Mesenchymal stem cell (in vitro differentiated cells and primary cell): ENCODE data around the gene PDZD2.

Experiments used
- DNase-seq: peaks from one replicate; pipeline ENCODE4 v3.0.0-alpha.2; 2013
- H2AFZ ChIP-seq: one replicate; pipeline ENCODE4 v1.6.1; 2013; ENCODE audit warnings: low read depth, mild to moderate bottlenecking, control low read depth, inconsistent platforms, low read length, moderate library complexity
- H2AK5ac ChIP-seq: 2 replicates; pipeline ENCODE4 v1.6.1; 2013; ENCODE audit warnings: low read length, moderate library complexity, mild to moderate bottlenecking, inconsistent platforms; ENCODE audit not compliant: severe bottlenecking
- H2BK120ac ChIP-seq: one replicate; pipeline ENCODE4 v1.6.1; 2013; ENCODE audit warnings: low read depth, mild to moderate bottlenecking, inconsistent platforms, low read length, moderate library complexity
- H2BK12ac ChIP-seq, 2 experiments: one replicate each; pipeline ENCODE4 v1.6.1; 2013; ENCODE audit warnings: inconsistent platforms in 2 of 2, low read length in 2 of 2, mild to moderate bottlenecking in 2 of 2, moderate library complexity in 2 of 2, control low read depth in 1 of 2
- H2BK15ac ChIP-seq: one replicate; pipeline ENCODE4 v1.6.1; 2013; ENCODE audit warnings: mild to moderate bottlenecking, low read depth, inconsistent platforms; ENCODE audit not compliant: poor library complexity, severe bottlenecking
- H2BK5ac ChIP-seq: 2 replicates; pipeline ENCODE4 v1.6.1; 2013; ENCODE audit warnings: low read depth, mild to moderate bottlenecking, low read length, control low read depth, inconsistent platforms; ENCODE audit not compliant: poor library complexity, severe bottlenecking
- H3K14ac ChIP-seq, 2 experiments: one replicate each; pipeline ENCODE4 v1.6.1; 2013; ENCODE audit warnings: inconsistent platforms in 2 of 2, low read length in 2 of 2, control low read depth in 1 of 2, mild to moderate bottlenecking in 1 of 2, moderate library complexity in 1 of 2
- H3K18ac ChIP-seq, 2 experiments: one replicate each; pipeline ENCODE4 v1.6.1; 2013; ENCODE audit warnings: inconsistent platforms in 2 of 2, low read length in 2 of 2, control low read depth in 1 of 2, low read depth in 1 of 2, mild to moderate bottlenecking in 1 of 2
- H3K23ac ChIP-seq, 2 experiments: one replicate each; pipeline ENCODE4 v1.6.1; 2013; ENCODE audit warnings: inconsistent platforms in 2 of 2, low read length in 2 of 2, mild to moderate bottlenecking in 2 of 2, moderate library complexity in 2 of 2, control low read depth in 1 of 2
- H3K27ac ChIP-seq: 2 replicates; pipeline ENCODE4 v1.5.1; 2013; ENCODE audit warnings: mild to moderate bottlenecking, moderate library complexity, low read length, control low read depth, inconsistent platforms; ENCODE audit not compliant: poor library complexity, severe bottlenecking
- H3K27me3 ChIP-seq, 2 experiments: 2 replicates each; pipeline versions ENCODE4 v1.6.1 to v1.7.0; 2013; ENCODE audit warnings: low read length in 2 of 2, mild to moderate bottlenecking in 2 of 2, moderate library complexity in 2 of 2, control low read depth in 1 of 2, inconsistent platforms in 1 of 2; ENCODE audit not compliant: control insufficient read depth in 1 of 2, insufficient read depth in 1 of 2
- H3K36me3 ChIP-seq, 2 experiments: 2 replicates each; pipeline versions ENCODE4 v1.6.1 to v1.7.0; 2013; ENCODE audit warnings: low read length in 2 of 2, control low read depth in 1 of 2, inconsistent platforms in 1 of 2, low read depth in 1 of 2, mild to moderate bottlenecking in 1 of 2; ENCODE audit not compliant: insufficient read depth in 2 of 2, control insufficient read depth in 1 of 2
- H3K4ac ChIP-seq, 2 experiments: one replicate each; pipeline ENCODE4 v1.6.1; 2013; ENCODE audit warnings: inconsistent platforms in 2 of 2, low read length in 2 of 2, mild to moderate bottlenecking in 2 of 2, moderate library complexity in 2 of 2, control low read depth in 1 of 2, low read depth in 1 of 2
- H3K4me1 ChIP-seq: 2 replicates; pipeline ENCODE4 v1.6.1; 2013; ENCODE audit warnings: low read depth, low read length, control low read depth; ENCODE audit not compliant: control insufficient read depth, insufficient read depth
- H3K4me2 ChIP-seq: 2 replicates; pipeline ENCODE4 v1.6.1; 2013; ENCODE audit warnings: low read length, mild to moderate bottlenecking, inconsistent platforms; ENCODE audit not compliant: poor library complexity, severe bottlenecking
- H3K4me3 ChIP-seq, 2 experiments: 2 replicates each; pipeline versions ENCODE4 v1.5.1 to v1.7.0; 2013; ENCODE audit warnings: low read length in 2 of 2, mild to moderate bottlenecking in 2 of 2, control low read depth in 1 of 2, low read depth in 1 of 2; ENCODE audit not compliant: insufficient read depth in 1 of 2
- H3K79me1 ChIP-seq: replicated peaks from 2 replicates; pipeline ENCODE4 v1.6.1; 2013; ENCODE audit warnings: mild to moderate bottlenecking, control low read depth, low read length, inconsistent platforms; ENCODE audit not compliant: poor library complexity, severe bottlenecking
- H3K9ac ChIP-seq: 2 replicates; pipeline ENCODE4 v1.7.0; 2013; ENCODE audit warnings: mild to moderate bottlenecking, low read length, moderate library complexity
- H3K9me3 ChIP-seq: 2 replicates; pipeline ENCODE4 v1.7.0; 2013; ENCODE audit warnings: mild to moderate bottlenecking, low read length; ENCODE audit not compliant: control insufficient read depth
- H4K8ac ChIP-seq: one replicate; pipeline ENCODE4 v1.6.1; 2013; ENCODE audit warnings: inconsistent platforms, mild to moderate bottlenecking, low read length, moderate library complexity
- H4K91ac ChIP-seq: one replicate; pipeline ENCODE4 v1.6.1; 2013; ENCODE audit warnings: mild to moderate bottlenecking, low read length, inconsistent platforms
- WGBS: methylation state at CpG from one replicate; pipeline ENCODE4 v1.1.7; 2013; ENCODE audit warnings: mixed read lengths; 5-methylcytosine and 5-hydroxymethylcytosine counted together

The PDZD2 gene

GRCh38 chr5:31617867-31618266, 21.1 kb upstream of the PDZD2 start:
- 95% methylated on average over 2 of the region's 5 CpGs for WGBS
- no peak overlapping the region for H2AFZ ChIP-seq

DNA sequence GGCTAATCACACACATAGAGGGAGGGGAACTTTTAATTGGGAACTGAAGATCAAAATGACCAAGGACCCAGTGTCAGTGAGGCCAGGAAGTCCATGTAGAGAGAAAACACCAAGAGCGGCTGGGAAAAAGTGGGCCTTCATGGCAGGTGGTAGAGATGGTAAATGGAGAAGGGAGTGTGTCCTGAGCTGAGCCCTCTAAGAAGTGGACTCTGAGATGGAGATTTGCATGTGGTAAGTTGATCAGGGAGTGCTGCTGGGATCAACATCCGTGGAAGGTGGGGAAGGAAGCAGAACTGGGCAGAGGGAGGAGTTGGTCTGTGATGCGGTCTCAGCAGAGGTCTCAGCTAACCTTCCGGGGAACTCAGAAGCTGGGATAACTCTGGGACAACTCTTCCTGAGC, 18.9 kb upstream of the PDZD2 start:
- no peak overlapping the region for H2BK120ac ChIP-seq
- H4K91ac ChIP-seq, result no peak overlapping the region
- H3K23ac ChIP-seq, result no peak overlapping the region
- H2AFZ ChIP-seq, result no peak overlapping the region
- H3K4me2 ChIP-seq, result no peak overlapping the region
- no peaks in the 10 kb centered on the region for H3K79me1 ChIP-seq
- H3K4me1 ChIP-seq, result no peaks in the 10 kb centered on the region
- H3K18ac ChIP-seq, result no peak overlapping the region
- no peak overlapping the region for H3K14ac ChIP-seq
- H4K8ac ChIP-seq, result no peak overlapping the region
- H2BK15ac ChIP-seq, result no peak overlapping the region
- 94% methylated on average over 4 of the region's 4 CpGs for WGBS
- H2BK5ac ChIP-seq, result peak overlapping the region; percentile 31
- no peak overlapping the region for H3K9ac ChIP-seq
- peaks cover 21 to 24% of the 10 kb centered on the region in 2 experiments for H3K27me3 ChIP-seq
- H2AK5ac ChIP-seq, result no peak overlapping the region
- H3K9me3 ChIP-seq, result no peaks in the 10 kb centered on the region
- no peak overlapping the region for H3K4me3 ChIP-seq
- no peak overlapping the region for H3K4ac ChIP-seq
- H2BK12ac ChIP-seq, result no peak overlapping the region
- no peaks in the 10 kb centered on the region for H3K36me3 ChIP-seq
- DNase-seq, result no peak
- no peak overlapping the region for H3K27ac ChIP-seq

More at GRCh38 chr5:31617867-31618266, 21.1 kb upstream of the PDZD2 start:
- Histone ChIP-seq H3K27me3 (peaks cover 21 to 27% of the 10 kb centered on the region in 2 experiments), H3K23ac (no peak overlapping the region), H3K18ac (no peak overlapping the region), H2BK15ac (no peak overlapping the region), H3K79me1 (no peaks in the 10 kb centered on the region), H3K4ac (no peak overlapping the region), H3K4me1 (no peaks in the 10 kb centered on the region), H2BK5ac (no peak overlapping the region), H2BK120ac (no peak overlapping the region), H4K8ac (no peak overlapping the region), H3K14ac (no peak overlapping the region), H3K9ac (no peak overlapping the region), H3K4me3 (no peak overlapping the region), H3K9me3 (no peaks in the 10 kb centered on the region), H2AK5ac (no peak overlapping the region), H3K36me3 (no peaks in the 10 kb centered on the region), H3K27ac (no peak overlapping the region), H2BK12ac (no peak overlapping the region), H3K4me2 (no peak overlapping the region), H4K91ac (no peak overlapping the region)
- no peak for DNase-seq

DNA sequence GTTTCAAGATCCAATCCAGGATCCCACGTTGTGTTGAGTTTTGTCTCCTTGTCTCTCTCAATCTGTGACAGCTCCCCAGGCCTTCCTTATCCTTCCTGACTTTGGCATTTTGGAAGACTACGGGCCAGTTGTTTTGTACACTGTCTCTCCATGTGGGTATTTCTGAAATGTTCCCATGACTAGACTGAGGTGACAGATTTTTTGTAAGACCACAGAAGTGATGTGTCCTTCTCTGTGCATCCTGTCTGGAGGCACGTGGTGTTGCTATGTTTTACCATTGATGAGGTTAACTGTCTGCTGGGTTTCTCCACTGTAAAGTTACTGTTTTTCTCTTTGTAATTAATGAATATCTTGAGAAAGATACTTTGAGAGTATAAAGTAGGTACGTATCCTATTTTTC, 15.7 kb upstream of the PDZD2 start:
- H3K79me1 ChIP-seq, result no peaks in the 10 kb centered on the region
- no peak overlapping the region for H2BK15ac ChIP-seq
- DNase-seq, result no peak
- no peak overlapping the region for H3K14ac ChIP-seq
- H4K8ac ChIP-seq, result no peak overlapping the region
- no peak overlapping the region for H3K23ac ChIP-seq
- no peaks in the 10 kb centered on the region for H3K4me1 ChIP-seq
- H2BK5ac ChIP-seq, result no peak overlapping the region
- H3K27me3 ChIP-seq, result peaks cover 27 to 31% of the 10 kb centered on the region in 2 experiments
- no peak overlapping the region for H3K27ac ChIP-seq
- no peak overlapping the region for H3K4me2 ChIP-seq
- H3K36me3 ChIP-seq, result no peaks in the 10 kb centered on the region
- H4K91ac ChIP-seq, result no peak overlapping the region
- no peak overlapping the region for H2AFZ ChIP-seq
- no peak overlapping the region for H3K4me3 ChIP-seq
- no peak overlapping the region for H2BK120ac ChIP-seq
- H3K9ac ChIP-seq, result no peak overlapping the region
- no peak overlapping the region for H3K4ac ChIP-seq
- no peak overlapping the region for H2BK12ac ChIP-seq
- WGBS, result 69% methylated on average over 3 of the region's 4 CpGs
- no peak overlapping the region for H2AK5ac ChIP-seq
- no peaks in the 10 kb centered on the region for H3K9me3 ChIP-seq
- H3K18ac ChIP-seq, result no peak overlapping the region

- Histone ChIP-seq H4K91ac (no peak overlapping the region), H2BK15ac (no peak overlapping the region), H3K4me1 (no peaks in the 10 kb centered on the region), H2BK12ac (no peak overlapping the region), H2AK5ac (no peak overlapping the region), H3K36me3 (no peaks in the 10 kb centered on the region), H3K18ac (no peak overlapping the region), H3K9ac (no peak overlapping the region), H2AFZ (no peak overlapping the region), H3K23ac (no peak overlapping the region), H2BK120ac (no peak overlapping the region), H3K4me2 (no peak overlapping the region), H3K4me3 (no peak overlapping the region), H3K79me1 (no peaks in the 10 kb centered on the region), H3K27ac (no peak overlapping the region), H3K9me3 (no peaks in the 10 kb centered on the region), H3K27me3 (peaks cover 13 to 22% of the 10 kb centered on the region in 2 experiments), H4K8ac (no peak overlapping the region), H3K4ac (no peak overlapping the region), H3K14ac (no peak overlapping the region), H2BK5ac (no peak overlapping the region)
- no peak for DNase-seq
- WGBS, result 100% methylated on average over 1 of the region's 1 CpG
Measured at GRCh38 chr5:31625394-31625793, 13.5 kb upstream of the PDZD2 start.
